Measurements from ENCODE around the gene LGR4.
"Not testable (repeated sequence)": the region's sequence is repeated elsewhere in the genome, so short reads cannot be mapped to it uniquely, and the experiment has no call there.

Gene LGR4

DNA sequence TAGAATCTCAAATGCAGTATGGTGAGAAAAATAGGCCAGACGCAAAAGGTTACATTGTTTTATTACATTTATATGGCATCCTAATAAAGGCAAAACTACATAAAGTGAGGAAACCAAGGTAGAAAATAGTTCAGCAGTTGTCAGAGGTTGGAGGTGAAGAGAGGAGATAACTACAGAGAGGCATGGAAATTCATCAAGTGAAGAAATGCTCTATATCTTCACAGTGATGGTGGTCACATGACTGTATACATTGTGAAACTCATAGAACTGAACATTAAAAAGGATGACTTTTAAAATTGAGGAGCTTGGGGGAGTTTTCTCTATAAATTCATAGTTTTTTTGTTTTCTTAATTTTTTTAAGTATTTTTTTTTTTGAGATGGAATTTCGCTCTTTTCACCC, 14.4 kb downstream of the LGR4 start:
- DNase-seq: no peak

DNA sequence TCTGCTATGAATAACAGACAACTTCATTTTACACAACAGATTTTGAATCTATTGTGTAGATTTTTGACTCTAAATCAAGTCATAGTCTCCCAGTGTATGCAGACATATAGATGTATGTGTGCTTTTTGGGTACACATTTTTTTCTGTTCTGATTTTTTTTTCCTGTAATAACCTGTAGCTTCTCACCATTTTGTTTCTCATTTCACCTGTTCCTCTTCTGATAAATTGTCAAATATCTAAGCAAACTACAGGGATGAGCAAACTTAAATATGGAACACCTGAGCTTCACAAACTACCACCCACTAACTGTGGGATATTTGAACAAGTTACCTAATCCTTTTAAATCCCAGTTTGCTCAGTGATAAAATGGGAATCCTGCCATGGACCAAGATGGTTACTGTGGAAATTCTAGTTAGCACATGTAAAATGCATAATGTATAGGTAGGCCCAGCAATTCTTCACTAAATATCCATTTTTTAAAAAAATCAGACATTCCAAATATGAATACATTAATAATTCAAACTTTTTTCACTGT, 15.7 kb downstream of the LGR4 start:
- DNase-seq: no peak

DNA sequence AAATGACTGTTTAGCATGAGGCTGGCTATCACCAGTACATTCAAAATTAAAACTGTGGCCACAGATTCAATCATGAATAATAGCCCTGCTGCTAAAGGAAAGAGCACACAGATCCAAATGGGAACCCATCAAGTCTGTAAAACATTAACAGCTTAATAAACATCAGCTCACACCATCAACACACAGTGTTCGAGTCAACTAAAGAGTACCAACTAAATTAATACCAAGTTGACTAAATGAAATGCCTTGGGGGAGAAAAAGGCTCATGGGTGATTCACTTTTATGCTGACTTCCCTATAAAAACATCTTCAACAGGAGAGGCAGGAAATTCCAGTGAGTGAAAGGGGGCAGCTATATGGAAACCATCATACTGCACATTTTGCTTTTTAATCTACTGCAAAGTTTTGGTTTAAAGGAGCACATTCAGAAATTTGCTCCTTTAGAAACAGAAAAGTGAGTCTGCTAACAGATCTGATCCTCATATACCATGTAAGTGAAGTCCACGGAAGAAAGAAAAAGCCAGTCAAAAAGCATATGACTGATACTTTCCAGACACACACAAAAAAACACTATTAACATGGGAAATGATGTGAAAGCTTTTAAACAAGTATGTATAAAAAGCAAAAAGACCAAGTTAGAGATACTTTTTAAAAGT, 16.3 kb downstream of the LGR4 start:
- no peak for DNase-seq

DNA sequence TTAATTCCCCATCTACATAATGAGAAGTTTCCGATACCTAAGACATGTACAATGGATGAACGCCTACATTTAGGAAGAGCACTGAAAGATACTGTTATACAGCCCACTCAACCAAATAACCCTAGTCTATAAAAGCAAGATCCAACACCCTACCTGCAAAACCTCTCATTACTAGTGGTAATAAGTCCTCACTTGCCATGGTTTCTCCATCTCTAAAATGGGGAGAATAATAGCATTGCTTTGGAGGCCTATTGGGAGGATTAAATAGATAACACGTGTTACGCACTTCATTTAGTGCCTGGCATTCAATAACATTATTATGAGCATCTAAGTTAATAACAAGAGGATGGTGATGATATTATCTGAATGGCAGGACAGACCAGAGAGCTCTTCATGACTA, 16.9 kb downstream of the LGR4 start:
- no peak for DNase-seq

DNA sequence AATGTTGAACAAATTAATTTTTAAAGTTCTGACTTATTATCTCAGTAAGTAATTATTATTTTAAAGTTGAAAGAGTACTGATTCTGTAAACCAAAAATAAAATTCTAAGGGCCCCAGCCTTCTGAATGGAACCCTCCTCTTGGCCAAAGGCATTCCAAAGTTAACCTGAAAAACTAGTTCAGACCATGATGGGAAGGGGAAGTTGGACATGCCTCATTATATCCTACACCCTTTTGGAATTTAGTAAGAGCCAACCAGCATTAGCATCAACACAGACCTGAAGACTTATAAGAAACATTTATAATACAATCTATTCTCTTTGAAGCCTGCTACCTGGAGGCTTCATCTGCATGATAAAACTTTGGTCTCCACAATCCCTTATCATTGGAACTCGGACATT, 18.9 kb downstream of the LGR4 start:
- DNase-seq: no peak

DNA sequence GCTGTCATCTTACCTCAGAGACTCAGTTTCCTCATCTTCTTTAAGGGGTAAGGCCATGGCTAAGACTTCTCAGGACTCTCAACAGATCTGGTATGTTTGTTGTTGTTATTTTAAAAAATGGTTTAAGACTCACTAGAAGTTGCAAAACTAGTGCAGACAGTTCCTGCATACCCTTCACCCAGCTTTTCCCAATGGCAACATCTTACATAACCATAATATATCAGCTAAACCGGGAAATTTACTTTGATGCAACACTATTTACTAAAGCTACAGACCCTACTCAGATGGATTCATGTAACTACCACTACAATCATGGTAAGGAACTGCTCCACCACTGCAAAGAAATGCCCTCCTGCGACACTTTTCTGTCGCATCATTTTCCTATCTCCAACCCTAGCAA, 20.4 kb downstream of the LGR4 start:
- no peak for DNase-seq

DNA sequence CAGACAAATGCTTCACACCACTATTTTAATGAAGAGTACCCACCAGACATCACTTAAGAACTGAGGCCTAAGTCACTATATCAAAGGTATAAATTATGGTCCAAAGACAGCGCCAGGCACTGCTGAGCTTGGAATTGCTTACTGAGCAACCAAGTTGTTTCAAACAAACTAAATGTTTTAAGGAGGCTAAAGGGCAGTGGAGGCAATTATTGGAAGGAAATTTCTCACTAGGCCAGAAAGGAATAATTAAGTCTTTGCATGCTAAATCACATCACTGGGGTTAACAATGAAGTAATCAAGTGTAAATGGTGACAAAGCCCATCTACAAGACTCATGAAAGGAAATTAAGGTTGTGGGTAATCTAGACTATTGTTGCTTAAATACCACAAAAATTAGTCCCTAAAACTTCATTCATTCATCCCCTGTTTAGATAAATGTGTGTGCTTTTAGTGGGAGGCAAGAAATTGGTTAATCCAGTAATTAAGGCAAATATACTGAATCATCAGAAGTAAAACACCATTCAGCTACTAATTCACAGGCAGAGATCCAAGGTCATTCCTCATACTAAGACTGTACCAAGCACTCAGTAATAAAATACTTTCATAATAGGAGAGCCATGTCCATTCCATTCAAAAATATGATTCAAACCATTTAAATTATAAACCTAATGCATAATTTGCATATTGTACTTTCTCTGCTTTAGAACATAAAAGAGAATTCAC, 21.2 kb downstream of the LGR4 start:
- no peak for DNase-seq

DNA sequence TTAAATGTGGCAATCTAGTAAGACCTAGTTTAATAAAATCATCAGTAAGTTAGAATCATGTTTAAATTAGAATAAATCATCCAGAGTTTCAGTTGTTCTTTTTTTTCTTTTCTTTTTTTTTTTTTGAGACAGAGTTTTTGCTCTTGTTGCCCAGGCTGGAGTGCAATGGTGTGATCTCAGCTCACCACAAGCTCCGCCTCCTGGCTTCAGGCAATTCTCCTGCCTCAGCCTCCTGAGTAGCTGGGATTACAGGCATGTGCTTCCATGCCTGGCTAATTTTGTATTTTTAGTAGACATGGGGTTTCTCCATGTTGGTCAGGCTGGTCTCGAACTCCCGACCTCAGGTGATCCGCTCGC, 24.4 kb downstream of the LGR4 start:
- DNase-seq: not testable (repeated sequence)

GRCh38 chr11:27447288-27448183, 25.1 kb downstream of the LGR4 start:
- DNase-seq: no peak

DNA sequence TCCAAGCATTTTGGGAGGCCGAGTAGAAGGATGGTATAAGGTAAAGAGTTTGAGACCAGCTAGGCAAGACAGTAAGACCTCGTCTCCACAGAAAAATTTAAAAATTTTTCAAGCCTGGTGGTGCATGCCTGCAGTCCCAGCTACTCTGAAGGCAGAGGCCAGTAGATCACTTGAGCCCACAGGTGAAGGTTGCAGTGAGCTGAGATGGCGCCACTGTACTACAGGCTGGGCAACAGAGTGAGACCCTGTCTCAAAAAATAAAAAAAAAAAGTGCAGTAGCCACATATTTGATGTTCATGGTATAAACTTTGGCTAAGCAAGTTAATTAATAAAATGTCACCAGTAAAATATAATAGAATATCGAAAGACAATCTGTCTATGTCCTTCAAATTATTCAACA, 27.0 kb downstream of the LGR4 start:
- DNase-seq: no peak

DNA sequence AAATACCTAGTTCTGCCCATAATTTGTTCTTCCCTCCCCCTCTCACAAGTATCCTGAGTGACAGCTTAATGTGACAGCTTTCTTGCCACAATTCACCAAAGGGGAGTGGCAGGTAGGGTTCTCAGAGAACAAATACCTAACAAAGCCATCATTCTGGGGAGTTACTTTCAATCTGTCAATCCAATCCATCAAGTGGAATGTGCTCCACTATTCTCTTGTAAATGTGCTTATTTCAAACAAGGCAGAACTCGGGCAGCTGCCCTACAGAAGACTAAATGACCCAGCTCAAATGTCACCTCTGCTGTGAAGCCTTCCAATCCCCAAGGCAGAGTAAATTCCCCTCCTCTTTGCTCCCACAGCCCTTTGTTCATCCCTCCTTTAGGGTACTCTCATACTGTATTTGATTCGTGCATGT, 27.8 kb downstream of the LGR4 start:
- no peak for DNase-seq

- no peak for DNase-seq
Observed at GRCh38 chr11:27443746-27444507, 28.7 kb downstream of the LGR4 start.

GRCh38 chr11:27443227-27443626, 29.4 kb downstream of the LGR4 start:
- no peak for DNase-seq

- no peak for DNase-seq
Observed at GRCh38 chr11:27440090-27440489, 32.5 kb downstream of the LGR4 start.

GRCh38 chr11:27438595-27438981, 34.0 kb downstream of the LGR4 start:
- no peak for DNase-seq

DNA sequence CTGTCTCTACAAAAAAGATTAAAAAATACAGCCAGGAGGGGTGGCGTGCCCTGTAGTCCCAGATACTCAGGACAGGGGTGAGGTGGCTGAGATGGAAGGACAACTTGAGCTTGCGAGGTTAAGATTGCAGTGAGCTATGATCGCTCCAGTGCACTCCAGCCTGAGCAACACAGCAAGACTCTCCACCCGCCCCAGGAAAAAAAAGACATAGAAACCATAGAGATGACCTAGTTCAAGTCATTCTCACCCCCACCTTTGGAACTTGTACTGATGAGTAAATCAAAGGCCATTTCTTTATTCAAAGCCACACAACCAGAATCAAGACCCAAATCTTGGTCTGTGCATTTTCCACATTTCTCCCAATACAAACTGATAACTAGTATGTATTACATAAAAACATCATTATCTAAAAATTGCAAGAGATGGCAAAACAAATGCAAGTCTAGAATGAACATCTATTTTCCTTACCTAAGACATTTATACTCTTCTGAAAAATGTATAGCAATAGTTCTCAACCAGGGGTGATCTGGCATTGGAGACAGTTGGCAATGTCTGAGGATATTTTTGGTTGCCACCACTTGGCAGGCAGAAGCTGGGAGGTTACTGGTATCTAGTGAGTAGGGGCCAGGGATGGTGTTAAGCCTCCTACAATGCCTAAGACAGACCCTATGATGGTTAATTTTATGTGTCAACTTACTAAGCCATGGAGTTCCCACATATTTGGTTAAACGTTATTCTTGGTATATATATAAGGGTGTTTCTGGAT, 34.6 kb downstream of the LGR4 start:
- no peak for DNase-seq

DNA sequence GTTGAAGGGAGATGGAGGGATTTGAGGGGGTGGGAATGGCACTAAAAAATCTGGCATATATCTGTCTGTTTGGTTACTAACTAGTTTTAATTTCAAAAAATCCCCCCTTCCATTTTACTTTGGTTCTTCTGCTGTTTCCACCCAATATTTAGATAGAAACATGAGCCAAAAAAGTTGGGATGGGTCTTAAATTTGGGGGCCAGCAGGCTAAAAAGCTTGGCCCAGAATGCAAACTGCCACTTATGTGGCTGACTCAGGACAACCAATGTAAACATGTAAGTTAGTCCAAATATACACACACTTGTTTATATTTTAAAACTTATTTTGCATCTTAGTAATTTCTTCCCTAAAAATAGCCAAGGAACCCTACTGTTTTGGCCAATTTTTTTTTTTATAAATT, 35.7 kb downstream of the LGR4 start:
- no peak for DNase-seq

GRCh38 chr11:27433742-27434141, 38.8 kb downstream of the LGR4 start:
- no peak for DNase-seq

GRCh38 chr11:27431808-27432207, 40.8 kb downstream of the LGR4 start:
- DNase-seq: no peak

- DNase-seq: no peak
Observed at GRCh38 chr11:27429761-27430393, 42.7 kb downstream of the LGR4 start.

DNA sequence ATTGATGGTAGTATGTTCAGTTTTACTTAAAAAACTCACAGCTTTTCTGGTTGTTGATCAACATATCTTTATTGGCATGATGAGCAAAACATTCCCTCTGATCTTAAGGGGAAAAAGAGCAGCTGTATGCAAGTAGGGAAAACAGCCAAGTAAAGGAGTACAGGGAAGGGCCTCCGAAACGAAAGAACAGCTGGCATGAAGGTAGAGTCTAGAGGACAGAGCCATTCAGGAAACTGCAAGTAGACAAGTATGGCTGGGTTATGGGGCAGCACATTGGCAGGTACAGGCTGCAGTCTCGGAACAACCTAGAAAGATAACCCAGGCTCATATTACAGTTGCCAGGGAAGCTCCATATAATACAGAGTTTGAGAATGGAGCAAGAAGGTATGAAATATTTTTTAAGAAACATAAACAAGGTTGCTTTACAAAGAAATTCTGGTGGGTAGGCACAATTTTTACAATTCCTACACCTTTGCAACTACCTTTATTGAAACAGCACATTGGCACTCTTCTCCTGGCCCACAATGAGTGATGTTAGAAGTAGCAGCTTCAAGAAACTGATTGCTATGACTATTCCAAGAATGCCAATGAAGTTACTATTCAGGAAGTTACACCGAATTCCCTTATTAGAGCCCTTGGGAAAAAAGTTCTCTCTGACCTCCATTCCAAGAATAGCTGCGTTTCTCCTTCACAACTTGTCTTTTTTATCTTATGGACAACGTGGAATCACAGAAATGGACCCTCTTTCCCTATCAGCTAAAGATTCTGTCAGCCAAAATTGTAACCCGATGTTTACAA, 45.2 kb downstream of the LGR4 start:
- DNase-seq: no peak
